Skeletal muscle satellite cell (primary cell): ENCODE results near the gene SIX3.

Experiments used
- H3K27me3 ChIP-seq: 2 replicates; pipeline ENCODE4 v1.7.0; 2013; ENCODE audit warnings: low read length; ENCODE audit not compliant: control insufficient read depth, insufficient read depth
- H3K36me3 ChIP-seq: 2 replicates; pipeline ENCODE4 v1.7.0; 2013; ENCODE audit warnings: mild to moderate bottlenecking, control low read depth, low read length; ENCODE audit not compliant: insufficient read depth
- H3K4me1 ChIP-seq: 2 replicates; pipeline ENCODE4 v1.7.0; 2013; ENCODE audit warnings: low read length; ENCODE audit not compliant: control insufficient read depth, insufficient read depth
- H3K4me2 ChIP-seq: 2 replicates; pipeline ENCODE4 v1.7.0; 2013; ENCODE audit warnings: mild to moderate bottlenecking, low read length
- H3K4me3 ChIP-seq: 2 replicates; pipeline ENCODE4 v1.7.0; 2013; ENCODE audit warnings: low read length
- H3K9ac ChIP-seq: 2 replicates; pipeline ENCODE4 v1.7.0; 2013; ENCODE audit warnings: mild to moderate bottlenecking, low read depth, low read length, moderate library complexity
- H3K9me3 ChIP-seq: replicated peaks from 2 replicates; pipeline ENCODE4 v1.7.0; 2013; ENCODE audit warnings: mild to moderate bottlenecking, control low read depth, low read length

Gene SIX3

GRCh38 chr2:44954447-44954888 is 13.0 kb downstream of the SIX3 start:
- peaks cover 35% of the 10 kb centered on the region for H3K4me1 ChIP-seq
- H3K4me3 ChIP-seq: peak overlapping the region; percentile 61
- H3K4me2 ChIP-seq: peak overlapping the region; percentile 86
- H3K36me3 ChIP-seq: no peaks in the 10 kb centered on the region
- H3K9ac ChIP-seq: no peak overlapping the region
- H3K9me3 ChIP-seq: no peaks in the 10 kb centered on the region
- peaks cover 38% of the 10 kb centered on the region for H3K27me3 ChIP-seq

GRCh38 chr2:44954889-44955592 is 13.5 kb downstream of the SIX3 start:
- Histone ChIP-seq H3K36me3 (no peaks in the 10 kb centered on the region), H3K9me3 (no peaks in the 10 kb centered on the region), H3K27me3 (peaks cover 37% of the 10 kb centered on the region), H3K9ac (no peak overlapping the region), H3K4me3 (peak overlapping the region; percentile 61), H3K4me1 (peaks cover 40% of the 10 kb centered on the region), H3K4me2 (peak overlapping the region; percentile 86)

- Histone ChIP-seq H3K4me2 (peak overlapping the region; percentile 86), H3K4me3 (peak overlapping the region; percentile 61), H3K9ac (no peak overlapping the region), H3K27me3 (peaks cover 33% of the 10 kb centered on the region), H3K36me3 (no peaks in the 10 kb centered on the region), H3K9me3 (no peaks in the 10 kb centered on the region), H3K4me1 (peaks cover 43% of the 10 kb centered on the region)
These were observed 14.3 kb downstream of the SIX3 start for GRCh38 chr2:44955593-44956392.

- Histone ChIP-seq H3K4me3 (no peak overlapping the region), H3K27me3 (peaks cover 30% of the 10 kb centered on the region), H3K36me3 (no peaks in the 10 kb centered on the region), H3K9me3 (no peaks in the 10 kb centered on the region), H3K4me1 (peaks cover 43% of the 10 kb centered on the region), H3K9ac (no peak overlapping the region), H3K4me2 (no peak overlapping the region)
These were observed 15.3 kb downstream of the SIX3 start for GRCh38 chr2:44956843-44957242.

- no peaks in the 10 kb centered on the region for H3K9me3 ChIP-seq
- no peak overlapping the region for H3K4me3 ChIP-seq
- H3K4me1 ChIP-seq: peaks cover 37% of the 10 kb centered on the region
- no peak overlapping the region for H3K4me2 ChIP-seq
- no peak overlapping the region for H3K9ac ChIP-seq
- H3K27me3 ChIP-seq: peaks cover 25% of the 10 kb centered on the region
- no peaks in the 10 kb centered on the region for H3K36me3 ChIP-seq
These were observed 16.3 kb downstream of the SIX3 start for GRCh38 chr2:44957656-44958327.

GRCh38 chr2:44959855-44960254 is 18.4 kb downstream of the SIX3 start:
- peaks cover 7% of the 10 kb centered on the region for H3K27me3 ChIP-seq
- no peaks in the 10 kb centered on the region for H3K36me3 ChIP-seq
- no peak overlapping the region for H3K9ac ChIP-seq
- peak overlapping the region; percentile 57 for H3K4me2 ChIP-seq
- H3K4me1 ChIP-seq: peaks cover 40% of the 10 kb centered on the region
- H3K4me3 ChIP-seq: no peak overlapping the region
- no peaks in the 10 kb centered on the region for H3K9me3 ChIP-seq

GRCh38 chr2:44960871-44961270 is 19.4 kb downstream of the SIX3 start:
- Histone ChIP-seq H3K36me3 (no peaks in the 10 kb centered on the region), H3K27me3 (no peaks in the 10 kb centered on the region), H3K9me3 (no peaks in the 10 kb centered on the region), H3K4me3 (no peak overlapping the region), H3K4me2 (no peak overlapping the region), H3K4me1 (peaks cover 40% of the 10 kb centered on the region), H3K9ac (no peak overlapping the region)

GRCh38 chr2:44962176-44962695 is 20.7 kb downstream of the SIX3 start:
- no peak overlapping the region for H3K9ac ChIP-seq
- H3K4me2 ChIP-seq: no peak overlapping the region
- no peaks in the 10 kb centered on the region for H3K27me3 ChIP-seq
- H3K4me3 ChIP-seq: no peak overlapping the region
- peaks cover 42% of the 10 kb centered on the region for H3K4me1 ChIP-seq
- no peaks in the 10 kb centered on the region for H3K36me3 ChIP-seq
- H3K9me3 ChIP-seq: no peaks in the 10 kb centered on the region

- Histone ChIP-seq H3K36me3 (no peaks in the 10 kb centered on the region), H3K27me3 (no peaks in the 10 kb centered on the region), H3K9ac (no peak overlapping the region), H3K4me2 (no peak overlapping the region), H3K4me3 (no peak overlapping the region), H3K4me1 (peaks cover 23% of the 10 kb centered on the region), H3K9me3 (no peaks in the 10 kb centered on the region)
These were observed 23.3 kb downstream of the SIX3 start for GRCh38 chr2:44964752-44965236.

- no peaks in the 10 kb centered on the region for H3K27me3 ChIP-seq
These were observed 24.2 kb downstream of the SIX3 start for GRCh38 chr2:44965684-44966083.

GRCh38 chr2:44967056-44967455 is 25.6 kb downstream of the SIX3 start:
- Histone ChIP-seq H3K27me3 (no peaks in the 10 kb centered on the region), H3K4me3 (no peak overlapping the region), H3K9me3 (no peaks in the 10 kb centered on the region), H3K4me2 (no peak overlapping the region), H3K4me1 (peaks cover 32% of the 10 kb centered on the region), H3K9ac (no peak overlapping the region), H3K36me3 (no peaks in the 10 kb centered on the region)

More at GRCh38 chr2:44965684-44966083, 24.2 kb downstream of the SIX3 start:
- H3K4me1 ChIP-seq: peaks cover 20% of the 10 kb centered on the region
- peak overlapping the region; percentile 11 for H3K4me2 ChIP-seq
- no peak overlapping the region for H3K9ac ChIP-seq
- no peaks in the 10 kb centered on the region for H3K9me3 ChIP-seq
- no peak overlapping the region for H3K4me3 ChIP-seq
- no peaks in the 10 kb centered on the region for H3K36me3 ChIP-seq
